GM10266 (cell line): Measurements from ENCODE around the gene ZNF609.
"Not testable (repeated sequence)": the region's sequence is repeated elsewhere in the genome, so short reads cannot be mapped to it uniquely, and the experiment has no call there.

ENCODE experiments used
- DNase-seq: peaks from one replicate; pipeline ENCODE4 v3.0.0; 2012; ENCODE audit errors: extremely low spot score
- CTCF ChIP-seq: IDR thresholded peaks from 2 replicates; pipeline ENCODE4 v1.5.1; 2012; ENCODE audit warnings: mild to moderate bottlenecking, low read depth; ENCODE audit not compliant: control insufficient read depth, insufficient read depth; ENCODE audit errors: missing control alignments

The ZNF609 gene

GRCh38 chr15:64586984-64587383, 126.6 kb downstream of the ZNF609 start:
- DNase-seq, result no peak
- TF ChIP-seq CTCF, result no peak

- DNase-seq, result no peak
- no peak for TF ChIP-seq CTCF
Measured at GRCh38 chr15:64589435-64590084, 129.2 kb downstream of the ZNF609 start.

GRCh38 chr15:64592845-64593244, 132.5 kb downstream of the ZNF609 start:
- not testable (repeated sequence) for DNase-seq

GRCh38 chr15:64596701-64597476, 136.5 kb downstream of the ZNF609 start:
- no peak for TF ChIP-seq CTCF

GRCh38 chr15:64597477-64597822, 137.1 kb downstream of the ZNF609 start:
- DNase-seq, result no peak
- no peak for TF ChIP-seq CTCF

More at GRCh38 chr15:64596701-64597476, 136.5 kb downstream of the ZNF609 start:
- DNase-seq, result peak; percentile 36

GRCh38 chr15:64599226-64599625, 138.8 kb downstream of the ZNF609 start:
- DNase-seq, result no peak
- TF ChIP-seq CTCF, result no peak

GRCh38 chr15:64599716-64600115, 139.3 kb downstream of the ZNF609 start:
- no peak for TF ChIP-seq CTCF
- DNase-seq, result no peak
